ENCODE measurements around the gene IPCEF1. TPM values are rescaled to one million over a fixed set of nuclear protein-coding genes. Genes with fewer than 3 reads are reported as not detected.

The IPCEF1 gene
- total RNA-seq, 1 experiment from 2014 or later, result 0.48 TPM

- no peak overlapping the region for H3K4me2 ChIP-seq (ENCODE audit: insufficient read depth, insufficient read length, low read length)
- no peaks in the 10 kb centered on the region for H3K4me1 ChIP-seq (ENCODE audit: insufficient read depth, low read length)
- no peak overlapping the region for H3K4ac ChIP-seq (ENCODE audit: low read depth, low read length)
- H2BK15ac ChIP-seq (ENCODE audit: low read depth, low read length), result no peak overlapping the region
- no peak overlapping the region for H4K91ac ChIP-seq (ENCODE audit: insufficient read length, low read depth, low read length)
- no CpG with 5 or more reads among the region's 2 CpGs for WGBS (ENCODE audit: extremely low coverage, insufficient read length, low lambda C conversion rate)
- peaks cover 0 to 4% of the 10 kb centered on the region in 2 experiments; a peak in 2 of 5 replicates for H3K9me3 Mint-ChIP-seq
- no peak overlapping the region for H3K23ac ChIP-seq (ENCODE audit: insufficient read length, low read depth, low read length)
- H3K4me3 Mint-ChIP-seq, result no peak overlapping the region; a peak in 1 of 5 replicates
- no peak overlapping the region for H2BK5ac ChIP-seq (ENCODE audit: insufficient read length, low read length)
- no peak overlapping the region for H3K14ac ChIP-seq (ENCODE audit: insufficient read depth, low read length)
- H3K18ac ChIP-seq (ENCODE audit: insufficient read length, low read depth, low read length), result no peak overlapping the region
- no peaks in the 10 kb centered on the region; a peak in 1 of 4 replicates for H3K4me1 Mint-ChIP-seq
- H3K27ac ChIP-seq (ENCODE audit: insufficient read length, low read depth, low read length), result no peak overlapping the region
- H3T11ph ChIP-seq (ENCODE audit: low read length), result no peak overlapping the region
- H3K23me2 ChIP-seq (ENCODE audit: insufficient read length, low read depth, low read length, poor library complexity, severe bottlenecking), result no peaks in the 10 kb centered on the region
- no peak overlapping the region for H2BK120ac ChIP-seq (ENCODE audit: low read depth, low read length, poor library complexity, severe bottlenecking)
- no peak for TF ChIP-seq CTCF (conservative IDR thresholded peaks at IDR 0.05)
- no peak overlapping the region for H4K8ac ChIP-seq (replicated peaks; ENCODE audit: insufficient read length, low read depth, low read length)
- no peak for DNase-seq
- H3K9me3 ChIP-seq (ENCODE audit: control insufficient read depth, low read depth, low read length), result no peaks in the 10 kb centered on the region
- H2BK12ac ChIP-seq (ENCODE audit: insufficient read length, low read depth, low read length), result no peak overlapping the region
- no peaks in the 10 kb centered on the region for H3K36me3 Mint-ChIP-seq (ENCODE audit: insufficient read depth in 1 of 3, low read depth in 3 of 3)
- H3K79me1 ChIP-seq (ENCODE audit: insufficient read depth, low read depth, low read length, poor library complexity, severe bottlenecking), result no peaks in the 10 kb centered on the region
- no peak overlapping the region for H3K9ac ChIP-seq (ENCODE audit: extremely low read depth, insufficient read length, low read length)
- H4K20me1 ChIP-seq (ENCODE audit: control insufficient read depth, insufficient read depth, insufficient read length), result no peaks in the 10 kb centered on the region
- no peaks in the 10 kb centered on the region for H3K27me3 Mint-ChIP-seq (ENCODE audit: low read depth)
- H2AK5ac ChIP-seq (ENCODE audit: insufficient read length, low read length), result no peak overlapping the region
- no peak overlapping the region for H4K5ac ChIP-seq (ENCODE audit: insufficient read length, low read depth, low read length)
- H3K56ac ChIP-seq (ENCODE audit: insufficient read length, low read depth, low read length), result no peak overlapping the region
- no peak overlapping the region for H2BK20ac ChIP-seq (ENCODE audit: low read depth, low read length, poor library complexity, severe bottlenecking)
- H3K27ac Mint-ChIP-seq, result no peak overlapping the region
- H3K27me3 ChIP-seq (ENCODE audit: insufficient read depth, low read length), result no peaks in the 10 kb centered on the region
- no peak overlapping the region for H2AFZ ChIP-seq (ENCODE audit: low read length)
- H3K79me2 ChIP-seq (ENCODE audit: insufficient read depth, low read length), result no peaks in the 10 kb centered on the region
Measured at GRCh38 chr6:154373971-154374370, 17.4 kb upstream of the IPCEF1 start.

All from H9 (cell line).